GM10847 (cell line): ENCODE measurements around the gene C5AR2.

Source experiments
- POLR2A ChIP-seq: IDR thresholded peaks from 2 replicates; pipeline ENCODE4 v1.6.1; 2011; ENCODE audit not compliant: insufficient read length; ENCODE audit errors: extremely low read depth

The C5AR2 gene

GRCh38 chr19:47348819-47349795 lies 17.1 kb downstream of the C5AR2 start, which contains the start of gene DHX34:
Gene DHX34, plus strand, starts transcription at chr19:47349315. Its CDS starts 3,716 bp downstream, at chr19:47353031.
- peak; percentile 78 for TF ChIP-seq POLR2A

GRCh38 chr19:47350630-47351029 lies 18.7 kb downstream of the C5AR2 start:
- no peak for TF ChIP-seq POLR2A

GRCh38 chr19:47351548-47351947 lies 19.6 kb downstream of the C5AR2 start:
- TF ChIP-seq POLR2A, result no peak

DNA sequence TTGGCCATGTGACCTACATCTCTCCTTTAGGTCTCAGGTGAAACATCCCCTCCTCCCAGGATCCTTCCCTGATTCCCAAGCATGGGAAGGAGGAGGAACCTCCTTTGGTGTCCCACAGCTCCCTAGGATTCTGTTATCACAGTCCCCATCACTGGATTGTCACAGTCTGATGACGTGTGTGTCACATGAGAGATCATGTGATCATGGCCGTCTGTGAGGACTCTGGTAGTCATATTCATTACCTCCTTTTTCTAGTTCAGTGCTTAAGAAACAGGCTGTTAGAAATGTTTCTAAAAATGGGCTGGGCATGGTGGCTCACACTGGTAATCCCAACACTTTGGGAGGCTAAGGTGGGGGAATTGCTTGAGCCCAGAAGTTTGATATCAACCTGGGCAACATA lies 20.1 kb downstream of the C5AR2 start:
- no peak for TF ChIP-seq POLR2A

GRCh38 chr19:47353307-47353712 lies 21.3 kb downstream of the C5AR2 start:
- TF ChIP-seq POLR2A, result no peak

- no peak for TF ChIP-seq POLR2A
These were observed 24.9 kb downstream of the C5AR2 start for GRCh38 chr19:47356900-47357299.

DNA sequence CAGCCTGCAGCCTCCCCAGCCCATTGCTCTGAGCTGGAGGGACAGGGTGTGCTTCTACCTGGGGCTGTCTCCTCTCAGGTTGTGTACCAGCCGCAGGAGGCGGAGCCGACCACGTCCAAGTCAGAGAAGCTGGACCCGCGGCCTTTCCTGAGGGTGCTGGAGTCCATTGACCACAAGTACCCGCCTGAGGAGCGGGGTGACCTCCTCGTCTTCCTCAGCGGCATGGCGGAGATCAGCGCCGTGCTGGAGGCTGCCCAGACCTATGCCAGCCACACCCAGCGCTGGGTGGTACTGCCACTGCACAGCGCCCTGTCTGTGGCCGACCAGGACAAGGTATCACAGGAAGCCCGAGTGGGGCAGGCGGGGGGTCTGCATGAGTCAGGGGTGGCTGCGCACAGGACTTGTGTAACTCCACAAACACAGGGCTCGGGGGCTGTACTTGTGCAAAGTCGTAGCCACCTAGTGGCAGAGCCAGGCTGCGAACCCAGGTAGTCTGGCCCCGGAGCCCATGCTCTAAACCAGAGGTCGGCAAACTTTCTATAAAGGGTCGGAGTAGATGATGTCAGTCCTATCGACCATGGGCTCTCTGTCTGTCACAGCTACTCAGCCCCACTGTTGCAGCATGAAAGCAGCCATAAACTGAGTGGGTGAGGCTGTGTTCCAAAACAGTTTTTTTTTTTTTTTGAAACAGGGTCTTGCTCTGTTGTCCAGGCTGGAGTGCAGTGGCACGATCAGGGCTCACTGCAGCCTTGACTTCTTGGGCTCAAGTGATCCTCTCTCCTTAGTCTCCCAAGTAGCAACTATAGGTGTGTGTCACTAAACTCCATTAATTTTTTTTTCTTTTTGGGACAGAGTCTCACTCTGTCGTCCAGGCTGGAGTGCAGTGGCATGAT lies 26.1 kb downstream of the C5AR2 start:
- TF ChIP-seq POLR2A, result no peak

- TF ChIP-seq POLR2A, result no peak
These were observed 27.0 kb downstream of the C5AR2 start for GRCh38 chr19:47358936-47359335.

GRCh38 chr19:47362321-47362720 lies 30.3 kb downstream of the C5AR2 start:
- TF ChIP-seq POLR2A, result no peak

- no peak for TF ChIP-seq POLR2A
These were observed 32.0 kb downstream of the C5AR2 start for GRCh38 chr19:47363758-47364531.

DNA sequence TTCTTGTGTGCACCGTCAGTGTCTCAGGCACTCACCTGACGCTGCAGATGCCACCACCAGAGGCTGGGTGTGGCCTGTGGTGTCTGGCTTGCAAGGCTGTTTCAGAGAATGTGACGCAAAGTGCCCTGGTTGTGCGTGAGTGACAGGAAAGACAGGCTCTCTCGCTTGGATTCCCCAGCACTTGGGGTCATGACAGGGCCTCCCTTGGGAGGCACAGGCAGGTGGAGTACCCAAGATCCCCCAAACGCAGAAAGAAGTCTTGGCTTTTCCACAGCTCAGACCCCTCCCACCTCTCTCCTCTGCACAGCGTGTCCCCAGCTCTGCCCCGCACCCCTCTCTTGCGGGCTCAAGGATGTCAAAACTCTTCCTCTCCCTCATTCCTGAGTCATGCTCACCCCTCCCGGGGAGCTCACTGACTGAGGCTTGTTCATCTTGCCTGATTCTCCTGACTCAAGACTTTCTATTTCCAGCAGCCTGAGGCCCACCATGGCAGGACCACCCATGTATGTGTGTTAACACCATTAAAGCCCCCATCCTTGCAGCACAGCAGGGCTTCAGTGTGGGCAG lies 38.2 kb downstream of the C5AR2 start:
- no peak for TF ChIP-seq POLR2A

DNA sequence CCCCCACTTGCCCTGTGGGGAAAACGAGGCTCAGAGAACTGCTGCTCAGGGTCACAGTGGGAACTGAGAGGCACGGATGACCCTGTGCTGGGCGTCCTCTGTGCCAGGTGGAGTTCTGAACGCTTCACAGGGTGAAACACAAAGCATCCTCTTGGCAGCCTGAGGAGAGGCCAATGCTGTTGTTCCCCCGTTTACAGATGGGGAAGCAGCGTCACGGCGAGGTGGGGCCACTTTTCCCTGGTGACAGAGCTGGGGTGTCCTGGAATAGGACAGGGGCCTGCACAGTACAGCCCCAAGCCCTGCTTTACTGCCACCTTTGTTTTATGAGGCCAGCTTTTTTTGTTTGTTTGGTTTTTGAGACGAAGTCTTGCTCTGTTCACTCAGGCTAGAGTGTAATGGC lies 39.3 kb downstream of the C5AR2 start:
- TF ChIP-seq POLR2A, result no peak

- TF ChIP-seq POLR2A, result no peak
These were observed 40.6 kb downstream of the C5AR2 start for GRCh38 chr19:47372603-47373002.

GRCh38 chr19:47373246-47374240 lies 41.6 kb downstream of the C5AR2 start:
- TF ChIP-seq POLR2A, result no peak
